OCI-LY1 (cell line): ENCODE data around the gene MAP7D2.

Experiments
- EZH2 ChIP-seq: fragments of 200-600 bp; sonication (generic), shearing (Covaris generic); IDR thresholded peaks from 2 replicates; pipeline ENCODE4 v1.8.0; 2017; ENCODE audit warnings: borderline replicate concordance, mixed run types, mild to moderate bottlenecking, antibody characterized with exemption, low read length, moderate library complexity, mixed read lengths
- TF ChIP-seq, protein P1 (sequence below): fragments of 200-600 bp; sonication (generic), shearing (Covaris generic); IDR thresholded peaks from 2 replicates; pipeline ENCODE4 v1.5.1; 2017; ENCODE audit warnings: mild to moderate bottlenecking, antibody characterized with exemption, low read length, moderate library complexity, mixed read lengths

GRCh38 chrX:20011608-20012007 is 105.1 kb downstream of the MAP7D2 start:
- TF ChIP-seq, protein P1, sequence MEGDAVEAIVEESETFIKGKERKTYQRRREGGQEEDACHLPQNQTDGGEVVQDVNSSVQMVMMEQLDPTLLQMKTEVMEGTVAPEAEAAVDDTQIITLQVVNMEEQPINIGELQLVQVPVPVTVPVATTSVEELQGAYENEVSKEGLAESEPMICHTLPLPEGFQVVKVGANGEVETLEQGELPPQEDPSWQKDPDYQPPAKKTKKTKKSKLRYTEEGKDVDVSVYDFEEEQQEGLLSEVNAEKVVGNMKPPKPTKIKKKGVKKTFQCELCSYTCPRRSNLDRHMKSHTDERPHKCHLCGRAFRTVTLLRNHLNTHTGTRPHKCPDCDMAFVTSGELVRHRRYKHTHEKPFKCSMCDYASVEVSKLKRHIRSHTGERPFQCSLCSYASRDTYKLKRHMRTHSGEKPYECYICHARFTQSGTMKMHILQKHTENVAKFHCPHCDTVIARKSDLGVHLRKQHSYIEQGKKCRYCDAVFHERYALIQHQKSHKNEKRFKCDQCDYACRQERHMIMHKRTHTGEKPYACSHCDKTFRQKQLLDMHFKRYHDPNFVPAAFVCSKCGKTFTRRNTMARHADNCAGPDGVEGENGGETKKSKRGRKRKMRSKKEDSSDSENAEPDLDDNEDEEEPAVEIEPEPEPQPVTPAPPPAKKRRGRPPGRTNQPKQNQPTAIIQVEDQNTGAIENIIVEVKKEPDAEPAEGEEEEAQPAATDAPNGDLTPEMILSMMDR: no peak
- no peak for TF ChIP-seq EZH2
